Neuronal stem cell (in vitro differentiated cells): ENCODE data around the gene ACKR3.

Source experiments
- DNase-seq: peaks from one replicate; pipeline ENCODE4 v3.0.0-alpha.2; 2013; ENCODE audit warnings: low spot score
- H2AFZ ChIP-seq: one replicate; pipeline ENCODE4 v1.6.1; 2013; ENCODE audit warnings: mild to moderate bottlenecking, low read length, inconsistent platforms
- H2AK5ac ChIP-seq: 2 replicates; pipeline ENCODE4 v1.6.1; 2013; ENCODE audit warnings: low read depth, mild to moderate bottlenecking, inconsistent platforms, low read length, moderate library complexity, mixed read lengths
- H2BK120ac ChIP-seq: 2 replicates; pipeline ENCODE4 v1.6.1; 2013; ENCODE audit warnings: low read depth, mild to moderate bottlenecking, inconsistent platforms, low read length, moderate library complexity, mixed read lengths
- H2BK12ac ChIP-seq: one replicate; pipeline ENCODE4 v1.6.1; 2013; ENCODE audit warnings: low read length, inconsistent platforms
- H2BK15ac ChIP-seq: 2 replicates; pipeline ENCODE4 v1.6.1; 2013; ENCODE audit warnings: mild to moderate bottlenecking, low read length, inconsistent platforms, mixed read lengths
- H2BK5ac ChIP-seq: one replicate; pipeline ENCODE4 v1.6.1; 2013; ENCODE audit warnings: inconsistent platforms, mild to moderate bottlenecking, low read length, moderate library complexity
- H3K14ac ChIP-seq: one replicate; pipeline ENCODE4 v1.6.1; 2013; ENCODE audit warnings: low read length, inconsistent platforms
- H3K18ac ChIP-seq: 2 replicates; pipeline ENCODE4 v1.6.1; 2013; ENCODE audit warnings: low read length, inconsistent platforms
- H3K23ac ChIP-seq: 2 replicates; pipeline ENCODE4 v1.6.1; 2013; ENCODE audit warnings: low read depth, mild to moderate bottlenecking, mixed read lengths, low read length, inconsistent platforms; ENCODE audit not compliant: poor library complexity
- H3K27ac ChIP-seq: replicated peaks from 3 replicates; pipeline ENCODE4 v1.5.1; 2013; ENCODE audit warnings: low read length, inconsistent platforms
- H3K27me3 ChIP-seq, 3 experiments: 2 replicates each; pipeline ENCODE4 v1.6.1; 2013; ENCODE audit warnings: low read length in 3 of 3, mild to moderate bottlenecking in 2 of 3, inconsistent platforms in 1 of 3, low read depth in 1 of 3, mixed read lengths in 1 of 3, moderate library complexity in 1 of 3; ENCODE audit not compliant: control insufficient read depth in 3 of 3, insufficient read depth in 3 of 3
- H3K36me3 ChIP-seq, 2 donors: replicated peaks in 1 of 2; 2 replicates each; pipeline ENCODE4 v1.6.1; 2013; ENCODE audit warnings: low read length in 2 of 2; ENCODE audit not compliant: control insufficient read depth in 2 of 2, insufficient read depth in 2 of 2
- H3K4ac ChIP-seq: 2 replicates; pipeline ENCODE4 v1.6.1; 2013; ENCODE audit warnings: inconsistent platforms, mild to moderate bottlenecking, low read length, moderate library complexity
- H3K4me1 ChIP-seq, 2 donors: 1 replicate in 1 of 2; 2 replicates in 1 of 2; pipeline ENCODE4 v1.6.1; 2013; ENCODE audit warnings: low read length in 2 of 2, low read depth in 1 of 2; ENCODE audit not compliant: control insufficient read depth in 2 of 2, insufficient read depth in 1 of 2
- H3K4me2 ChIP-seq: one replicate; pipeline ENCODE4 v1.6.1; 2013; ENCODE audit warnings: mild to moderate bottlenecking, low read length, inconsistent platforms; ENCODE audit not compliant: insufficient read depth, poor library complexity, severe bottlenecking
- H3K4me3 ChIP-seq, 2 donors: 2 replicates each; pipeline ENCODE4 v1.5.1; 2013; ENCODE audit warnings: low read length in 2 of 2, mild to moderate bottlenecking in 2 of 2, inconsistent platforms in 1 of 2, moderate library complexity in 1 of 2
- H3K79me1 ChIP-seq: one replicate; pipeline ENCODE4 v1.6.1; 2013; ENCODE audit warnings: low read depth, mild to moderate bottlenecking, inconsistent platforms, low read length, moderate library complexity
- H3K9ac ChIP-seq: one replicate; pipeline ENCODE4 v1.6.1; 2013; ENCODE audit warnings: mild to moderate bottlenecking, low read depth, low read length, inconsistent platforms; ENCODE audit not compliant: poor library complexity
- H3K9me3 ChIP-seq, 2 donors: replicated peaks in 1 of 2; 2 replicates each; pipeline versions ENCODE3 to v1.6.1; 2013; ENCODE audit warnings: low read length in 2 of 2, mild to moderate bottlenecking in 2 of 2, inconsistent platforms in 1 of 2, low read depth in 1 of 2, mixed read lengths in 1 of 2, moderate library complexity in 1 of 2; ENCODE audit not compliant: control insufficient read depth in 2 of 2, insufficient read depth in 1 of 2
- H4K8ac ChIP-seq: one replicate; pipeline ENCODE4 v1.6.1; 2013; ENCODE audit warnings: low read depth, mild to moderate bottlenecking, inconsistent platforms, low read length, moderate library complexity
- H4K91ac ChIP-seq: one replicate; pipeline ENCODE4 v1.6.1; 2013; ENCODE audit warnings: low read length, low read depth, mild to moderate bottlenecking, inconsistent platforms; ENCODE audit not compliant: poor library complexity
- WGBS, 2 donors: extraction: QIAGEN DNeasy Blood & Tissue Kit; methylation state at CpG; one replicate each; pipeline ENCODE4 v1.1.7; 2013; ENCODE audit warnings: missing lambda C conversion rate in 2 of 2, mixed read lengths in 1 of 2; ENCODE audit not compliant: insufficient read length in 2 of 2, insufficient replicate concordance in 1 of 2; ENCODE audit errors: extremely low coverage in 2 of 2; 5-methylcytosine and 5-hydroxymethylcytosine counted together

ACKR3 gene

GRCh38 chr2:236627841-236628240, 58.2 kb downstream of the ACKR3 start:
- Histone ChIP-seq H3K27me3 (no peaks in the 10 kb centered on the region), H3K9ac (no peak overlapping the region), H2BK5ac (no peak overlapping the region), H2BK120ac (no peak overlapping the region), H4K91ac (no peak overlapping the region), H3K23ac (no peak overlapping the region), H3K4me2 (no peak overlapping the region), H3K4ac (no peak overlapping the region), H3K4me3 (no peak overlapping the region), H3K79me1 (no peaks in the 10 kb centered on the region), H2BK15ac (no peak overlapping the region), H2BK12ac (no peak overlapping the region), H3K9me3 (peaks cover 0 to 3% of the 10 kb centered on the region in 2 donors), H4K8ac (no peak overlapping the region), H2AK5ac (peak overlapping the region; percentile 67), H3K4me1 (no peaks in the 10 kb centered on the region), H2AFZ (no peak overlapping the region), H3K18ac (peak overlapping the region; percentile 68), H3K14ac (no peak overlapping the region), H3K27ac (no peak overlapping the region), H3K36me3 (no peaks in the 10 kb centered on the region)
- no CpG with 5 or more reads among the region's 6 CpGs for WGBS, 2 donors
- DNase-seq = no peak

- Histone ChIP-seq H2BK120ac (no peak overlapping the region), H2BK12ac (no peak overlapping the region), H3K23ac (peak overlapping the region; percentile 53), H3K79me1 (no peaks in the 10 kb centered on the region), H3K4ac (no peak overlapping the region), H3K36me3 (no peaks in the 10 kb centered on the region), H3K9me3 (peaks cover 0 to 3% of the 10 kb centered on the region in 2 donors), H3K4me3 (no peak overlapping the region), H2BK5ac (no peak overlapping the region), H3K27ac (no peak overlapping the region), H4K91ac (peak overlapping the region; percentile 34), H3K27me3 (no peaks in the 10 kb centered on the region), H4K8ac (no peak overlapping the region), H3K18ac (peak overlapping the region; percentile 77), H2BK15ac (no peak overlapping the region), H3K9ac (peak overlapping the region; percentile 30), H3K14ac (no peak overlapping the region), H2AK5ac (peak overlapping the region; percentile 72), H2AFZ (no peak overlapping the region), H3K4me2 (no peak overlapping the region), H3K4me1 (no peaks in the 10 kb centered on the region)
- no peak for DNase-seq
- no CpG with 5 or more reads among the region's 15 CpGs for WGBS, 2 donors
Measured at GRCh38 chr2:236628256-236628901, 58.8 kb downstream of the ACKR3 start.

- no peak overlapping the region for H3K9ac ChIP-seq
- WGBS, 2 donors = no CpG with 5 or more reads among the region's 11 CpGs
Measured at GRCh38 chr2:236628981-236629605, 59.5 kb downstream of the ACKR3 start.

GRCh38 chr2:236629961-236630872, 60.6 kb downstream of the ACKR3 start:
- H3K9me3 ChIP-seq = peaks cover 0 to 3% of the 10 kb centered on the region in 2 donors
- H3K4me1 ChIP-seq = no peaks in the 10 kb centered on the region
- WGBS, 2 donors = no CpG with 5 or more reads among the region's 16 CpGs
- no peak overlapping the region for H2AK5ac ChIP-seq
- no peak overlapping the region for H3K23ac ChIP-seq
- H4K91ac ChIP-seq = no peak overlapping the region
- H3K79me1 ChIP-seq = no peaks in the 10 kb centered on the region
- no peak overlapping the region for H3K14ac ChIP-seq
- H3K18ac ChIP-seq = peak overlapping the region; percentile 48
- H3K27me3 ChIP-seq = no peaks in the 10 kb centered on the region
- no peak overlapping the region for H3K4ac ChIP-seq
- peak overlapping the region; percentile 6 for H2AFZ ChIP-seq
- no peak overlapping the region for H2BK12ac ChIP-seq
- H2BK5ac ChIP-seq = no peak overlapping the region
- H3K36me3 ChIP-seq = no peaks in the 10 kb centered on the region
- no peak overlapping the region for H3K27ac ChIP-seq
- no peak overlapping the region for H3K4me3 ChIP-seq
- H3K4me2 ChIP-seq = no peak overlapping the region
- H3K9ac ChIP-seq = no peak overlapping the region
- H2BK15ac ChIP-seq = no peak overlapping the region
- H2BK120ac ChIP-seq = no peak overlapping the region
- no peak overlapping the region for H4K8ac ChIP-seq
- no peak for DNase-seq

More at GRCh38 chr2:236628981-236629605, 59.5 kb downstream of the ACKR3 start:
- H3K36me3 ChIP-seq = no peaks in the 10 kb centered on the region
- no peak overlapping the region for H3K4ac ChIP-seq
- no peak overlapping the region for H4K91ac ChIP-seq
- H3K4me1 ChIP-seq = no peaks in the 10 kb centered on the region
- H3K79me1 ChIP-seq = no peaks in the 10 kb centered on the region
- DNase-seq = no peak
- no peak overlapping the region for H2BK5ac ChIP-seq
- H3K27me3 ChIP-seq = no peaks in the 10 kb centered on the region
- H2BK120ac ChIP-seq = no peak overlapping the region
- peak overlapping the region; percentile 72 for H2AK5ac ChIP-seq
- no peak overlapping the region for H3K14ac ChIP-seq
- H3K18ac ChIP-seq = peak overlapping the region; percentile 27
- H3K23ac ChIP-seq = peak overlapping the region; percentile 53
- peaks cover 0 to 3% of the 10 kb centered on the region in 2 donors for H3K9me3 ChIP-seq
- no peak overlapping the region for H4K8ac ChIP-seq
- no peak overlapping the region for H2BK12ac ChIP-seq
- H2AFZ ChIP-seq = no peak overlapping the region
- H3K27ac ChIP-seq = no peak overlapping the region
- no peak overlapping the region for H3K4me2 ChIP-seq
- no peak overlapping the region for H2BK15ac ChIP-seq
- no peak overlapping the region for H3K4me3 ChIP-seq
